ENCODE data around the gene PFN4.

The PFN4 gene

GRCh38 chr2:24077879-24078278 lies 45.3 kb downstream of the PFN4 start:
- no peak for DNase-seq (ENCODE audit: low spot score)

GRCh38 chr2:24077535-24077877 lies 45.6 kb downstream of the PFN4 start:
- DNase-seq (ENCODE audit: low spot score), result no peak

GRCh38 chr2:24076849-24077534 lies 46.1 kb downstream of the PFN4 start:
- no peak for DNase-seq (ENCODE audit: low spot score)

GRCh38 chr2:24075915-24076848 lies 47.0 kb downstream of the PFN4 start, which contains the start of gene SF3B6:
SF3B6 (minus strand) TSS chr2:24076326; CDS start chr2:24076229, 97 bp downstream.
- peak; percentile 98 for DNase-seq (ENCODE audit: low spot score)

- no peak for DNase-seq (ENCODE audit: low spot score)
Observed at GRCh38 chr2:24075259-24075658, 47.9 kb downstream of the PFN4 start.

GRCh38 chr2:24073816-24074215 lies 49.3 kb downstream of the PFN4 start:
- DNase-seq (ENCODE audit: low spot score), result no peak

- DNase-seq (ENCODE audit: low spot score), result no peak
Observed at GRCh38 chr2:24072259-24072658, 50.9 kb downstream of the PFN4 start.

GRCh38 chr2:24065341-24065740 lies 57.8 kb downstream of the PFN4 start:
- DNase-seq (ENCODE audit: low spot score), result no peak
